ENCODE measurements around the gene EDEM2. TPM values are rescaled to one million over a fixed set of nuclear protein-coding genes. Genes with fewer than 3 reads are reported as not detected.
"Not testable (repeated sequence)": the region's sequence is repeated elsewhere in the genome, so short reads cannot be mapped to it uniquely, and the experiment has no call there.

The EDEM2 gene
- polyA plus RNA-seq, 4 donors = 10.1 to 17.4 (median 15.8) TPM

DNA sequence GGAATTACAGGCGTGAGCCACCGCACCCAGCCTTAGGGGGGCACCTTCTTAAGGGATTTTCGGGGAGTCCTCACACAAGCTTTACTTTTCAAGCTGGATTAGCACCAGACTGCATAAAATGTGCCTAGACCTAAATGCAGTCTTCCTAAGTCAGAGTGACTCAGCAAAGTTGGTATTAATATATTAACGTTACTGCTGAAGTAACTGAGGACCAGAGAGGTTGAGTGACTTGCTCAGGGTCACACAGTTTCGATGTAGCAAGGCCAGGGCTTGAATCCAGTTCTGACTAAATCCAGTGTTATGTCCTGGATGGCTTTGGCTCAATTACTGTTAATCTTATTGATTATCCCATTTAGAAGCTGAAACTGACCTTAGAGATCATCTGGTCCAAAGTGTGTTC lies 13.4 kb downstream of the EDEM2 start:
- DNase-seq (ENCODE audit: low read depth in 4 of 4, low spot score in 3 of 4) = no peak

DNA sequence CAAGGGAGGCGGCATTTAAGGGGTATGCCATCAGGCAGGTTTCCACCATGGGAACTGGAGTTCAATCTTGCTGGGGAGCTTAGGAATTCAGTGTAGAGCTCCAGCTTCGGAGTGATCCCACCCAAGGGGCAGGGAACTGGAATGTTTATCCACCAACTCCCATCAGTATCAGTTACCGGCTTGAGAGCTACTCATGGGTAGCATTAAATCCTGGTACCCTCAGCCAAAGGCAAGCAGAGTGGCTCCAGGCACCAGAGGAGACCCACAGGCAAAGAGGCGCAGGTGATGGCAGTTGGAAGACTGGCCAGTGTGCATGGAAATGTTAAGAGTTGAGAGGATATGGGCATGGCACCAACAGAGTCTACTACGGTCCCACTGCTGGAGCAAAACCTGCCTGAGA lies 14.1 kb downstream of the EDEM2 start:
- no peak for DNase-seq (ENCODE audit: low read depth in 4 of 4, low spot score in 3 of 4)

DNA sequence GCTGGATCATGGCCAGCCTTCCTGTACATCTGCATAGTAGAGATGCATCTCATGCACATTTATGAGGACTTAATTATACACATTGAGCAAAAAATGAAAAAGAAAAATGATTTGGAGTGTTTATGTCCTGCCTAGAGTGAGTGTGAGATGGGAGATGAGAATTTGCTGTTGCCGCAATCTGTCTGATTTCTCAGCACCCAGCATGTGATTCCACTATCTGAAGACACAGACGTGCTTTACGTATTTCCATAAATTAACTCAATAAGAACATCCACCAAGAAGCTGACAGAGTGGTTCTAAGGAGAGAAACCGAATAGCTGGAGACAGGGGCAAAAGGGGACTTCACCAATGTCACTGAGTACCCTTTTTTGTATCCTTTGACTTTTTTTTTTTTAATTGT lies 15.2 kb downstream of the EDEM2 start:
- no peak for DNase-seq (ENCODE audit: low read depth in 4 of 4, low spot score in 3 of 4)

DNA sequence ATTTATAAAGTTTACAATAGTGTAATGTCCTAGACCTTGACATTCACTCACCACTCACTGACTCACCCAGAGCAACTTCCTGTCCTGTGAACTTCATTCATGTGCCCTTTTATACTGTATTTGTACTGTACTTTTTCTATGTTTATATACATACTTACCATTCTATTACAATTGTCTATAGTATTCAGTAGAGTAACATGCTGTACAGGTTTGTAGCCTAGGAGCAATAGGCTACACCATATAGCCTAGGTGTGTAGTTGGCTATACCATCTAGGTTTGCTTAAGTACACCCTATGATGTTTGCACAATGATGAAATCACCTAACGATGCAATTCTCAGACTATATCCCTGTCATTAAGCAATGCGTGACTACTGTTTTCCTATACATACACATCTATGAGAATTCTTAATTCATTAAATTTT lies 17.5 kb downstream of the EDEM2 start:
- DNase-seq (ENCODE audit: low read depth in 4 of 4, low spot score in 3 of 4) = no peak

GRCh38 chr20:35125753-35126152 lies 21.4 kb downstream of the EDEM2 start:
- no peak for DNase-seq (ENCODE audit: low read depth in 4 of 4, low spot score in 3 of 4)

GRCh38 chr20:35122756-35123405 lies 24.3 kb downstream of the EDEM2 start:
- no peak for DNase-seq (ENCODE audit: low read depth in 4 of 4, low spot score in 3 of 4)

- DNase-seq (ENCODE audit: low read depth in 4 of 4, low spot score in 3 of 4) = no peak
Observed at GRCh38 chr20:35121186-35121585, 25.9 kb downstream of the EDEM2 start.

GRCh38 chr20:35120012-35120701 lies 27.0 kb downstream of the EDEM2 start:
- DNase-seq (ENCODE audit: low read depth in 4 of 4, low spot score in 3 of 4) = no peak

DNA sequence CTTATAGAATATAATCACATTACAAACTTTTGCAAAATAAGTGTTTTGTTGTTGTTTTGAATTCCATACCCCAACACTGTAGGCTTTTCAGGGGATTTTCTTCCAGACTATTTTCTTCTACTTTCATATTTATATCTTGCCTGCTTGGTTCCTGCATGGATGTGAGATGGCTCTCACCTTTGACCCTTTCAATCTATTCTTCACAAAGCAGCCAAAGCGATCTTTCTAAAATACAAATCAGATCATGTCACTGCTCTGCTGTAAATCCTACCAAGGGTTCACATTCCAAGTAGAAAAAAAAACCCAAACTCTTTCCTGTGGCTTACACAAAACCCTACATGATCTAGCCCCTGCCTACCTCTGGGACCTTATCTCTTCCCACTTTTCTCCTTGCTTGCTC lies 29.5 kb downstream of the EDEM2 start:
- DNase-seq (ENCODE audit: low read depth in 4 of 4, low spot score in 3 of 4) = no peak

DNA sequence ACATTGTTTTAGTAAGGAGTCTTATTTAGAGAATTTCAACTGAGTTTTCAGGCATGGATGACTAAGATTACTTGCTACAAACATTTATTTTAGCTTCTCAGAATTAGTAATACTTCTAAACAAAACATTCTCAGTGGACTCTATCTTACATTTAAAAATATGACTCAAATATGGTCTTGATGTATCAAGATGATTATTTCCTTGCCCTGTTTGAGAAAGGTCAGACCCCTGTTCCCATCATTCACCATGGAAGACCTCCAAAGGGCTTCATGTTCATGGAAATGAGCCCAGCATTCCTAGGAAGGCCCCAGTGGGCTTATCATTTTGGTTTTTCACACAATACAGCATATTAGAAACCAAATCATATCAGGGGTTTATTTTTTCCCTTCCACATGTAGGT lies 29.9 kb downstream of the EDEM2 start:
- DNase-seq (ENCODE audit: low read depth in 4 of 4, low spot score in 3 of 4) = no peak

DNA sequence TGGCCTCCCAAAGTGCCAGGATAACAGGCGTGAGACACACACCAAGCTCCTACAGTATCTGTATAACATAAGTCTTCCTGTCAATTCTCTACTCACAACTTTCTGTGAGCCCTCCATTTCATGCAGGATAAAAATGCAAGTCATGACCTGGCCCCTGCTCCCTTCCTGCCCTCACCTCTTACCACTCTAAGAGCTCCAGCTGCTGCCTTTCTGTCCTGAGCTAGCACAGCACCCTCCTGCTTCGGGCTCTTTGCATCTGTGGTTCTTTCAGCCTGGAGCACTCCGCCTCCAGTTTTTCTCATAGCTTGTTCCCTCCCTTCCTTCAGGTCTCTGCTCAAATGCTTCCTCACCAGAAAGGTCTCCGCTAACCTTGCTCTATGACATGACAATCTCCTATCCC lies 30.9 kb downstream of the EDEM2 start:
- no peak for DNase-seq (ENCODE audit: low read depth in 4 of 4, low spot score in 3 of 4)

GRCh38 chr20:35115606-35116005 lies 31.5 kb downstream of the EDEM2 start:
- DNase-seq (ENCODE audit: low read depth in 4 of 4, low spot score in 3 of 4) = no peak

DNA sequence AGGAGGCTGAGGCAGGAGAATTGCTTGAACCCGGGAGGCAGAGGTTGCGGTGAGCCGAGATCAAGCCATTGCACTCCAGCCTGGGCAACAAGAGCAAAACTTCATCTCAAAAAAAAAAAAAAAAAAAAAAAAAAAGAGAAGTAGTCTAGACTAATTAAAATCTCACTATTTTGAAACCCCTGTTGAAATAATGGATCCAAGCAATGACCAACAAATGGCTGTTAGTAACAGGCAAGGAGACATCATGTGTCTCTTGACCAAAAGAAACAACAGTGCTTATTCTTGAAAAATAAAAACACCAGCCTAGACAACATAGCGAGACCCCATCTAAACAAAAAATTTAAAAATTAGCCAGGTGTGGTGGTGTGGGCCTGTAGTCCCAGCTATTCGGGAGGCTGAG lies 34.9 kb downstream of the EDEM2 start:
- not testable (repeated sequence) for DNase-seq (ENCODE audit: low read depth in 4 of 4, low spot score in 3 of 4)

DNA sequence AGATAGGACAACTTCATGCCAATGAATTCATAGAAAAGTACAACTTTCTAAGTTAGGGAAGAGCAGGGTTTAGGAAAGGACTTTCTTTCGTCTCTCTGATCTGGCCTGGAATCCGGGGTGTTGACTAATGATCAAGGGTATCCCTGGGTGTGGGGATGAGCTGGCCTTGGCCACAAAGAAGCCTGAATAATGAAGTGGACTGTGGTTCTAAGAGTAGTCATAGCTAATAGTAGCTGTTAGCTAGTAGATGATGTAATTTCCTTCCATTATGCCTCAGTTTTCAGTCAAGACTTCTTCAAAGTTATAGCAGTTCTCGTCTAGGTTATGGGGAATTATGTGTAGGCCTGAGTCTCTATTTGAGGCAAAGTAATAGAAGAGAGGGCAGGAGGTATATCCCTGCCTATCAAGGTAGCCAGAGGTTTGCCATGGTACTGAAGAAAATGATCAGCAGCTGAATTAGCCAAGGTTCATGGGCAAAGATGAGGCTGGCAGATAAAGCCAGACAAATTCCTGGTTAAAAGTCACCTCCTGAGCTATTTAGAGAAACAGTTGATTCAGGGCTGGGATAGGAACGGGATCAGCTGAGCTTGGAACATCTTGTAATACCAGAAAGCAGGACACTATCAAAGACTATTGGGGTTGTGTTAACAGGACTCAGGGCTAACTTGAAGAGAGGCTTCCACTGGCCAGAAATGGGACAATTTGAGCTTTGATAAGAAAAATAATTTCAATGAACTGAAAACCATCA lies 35.8 kb downstream of the EDEM2 start:
- no peak for DNase-seq (ENCODE audit: low read depth in 4 of 4, low spot score in 3 of 4)

DNA sequence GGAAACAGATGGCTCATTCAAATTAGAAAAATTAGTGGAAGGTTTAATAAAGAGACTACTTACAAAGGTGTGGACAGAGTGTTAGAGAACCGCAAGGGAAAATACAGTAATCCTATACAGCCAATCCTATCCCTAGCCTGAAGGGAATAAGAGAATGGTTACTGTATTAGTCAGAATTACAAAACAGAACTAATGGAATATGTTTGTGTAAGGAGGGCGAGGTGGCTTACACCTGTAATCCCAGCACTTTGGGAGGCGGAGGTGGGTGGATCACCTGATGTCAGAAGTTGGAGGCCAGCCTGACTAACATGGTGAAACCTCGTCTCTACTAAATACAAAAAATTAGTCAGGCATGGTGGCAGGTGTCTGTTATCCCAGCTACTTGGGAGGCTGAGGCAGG lies 38.2 kb downstream of the EDEM2 start:
- DNase-seq (ENCODE audit: low read depth in 4 of 4, low spot score in 3 of 4) = no peak

GRCh38 chr20:35106827-35107380 lies 40.2 kb downstream of the EDEM2 start:
- no peak for DNase-seq (ENCODE audit: low read depth in 4 of 4, low spot score in 3 of 4)

DNA sequence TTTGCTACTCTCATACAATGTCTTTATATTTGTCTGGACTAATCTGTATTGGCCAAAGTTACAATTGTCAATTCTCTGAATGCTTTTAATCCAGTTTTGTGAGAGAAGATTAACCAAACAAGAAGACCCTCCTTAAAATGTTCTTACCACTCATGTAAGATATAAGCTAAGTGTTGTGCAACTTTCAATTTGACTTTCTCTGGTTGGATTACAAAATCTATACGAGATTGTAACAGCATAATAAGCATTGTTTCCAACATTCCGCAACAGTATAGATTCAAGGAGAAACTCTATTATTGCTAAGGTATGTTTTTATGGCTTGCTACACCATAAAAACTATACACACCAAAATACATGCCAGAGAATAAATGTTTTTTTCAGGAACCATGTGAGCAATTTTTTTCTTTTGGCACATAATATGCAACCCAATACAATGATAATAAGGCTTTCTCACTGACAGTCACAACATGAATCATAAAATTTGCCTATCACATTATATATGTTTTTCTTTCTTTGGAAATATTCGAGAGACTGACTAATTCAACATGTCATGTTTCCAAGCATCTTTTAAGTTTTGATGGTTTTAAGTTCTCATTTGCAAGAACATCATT lies 42.3 kb downstream of the EDEM2 start:
- DNase-seq (ENCODE audit: low read depth in 4 of 4, low spot score in 3 of 4) = no peak

DNA sequence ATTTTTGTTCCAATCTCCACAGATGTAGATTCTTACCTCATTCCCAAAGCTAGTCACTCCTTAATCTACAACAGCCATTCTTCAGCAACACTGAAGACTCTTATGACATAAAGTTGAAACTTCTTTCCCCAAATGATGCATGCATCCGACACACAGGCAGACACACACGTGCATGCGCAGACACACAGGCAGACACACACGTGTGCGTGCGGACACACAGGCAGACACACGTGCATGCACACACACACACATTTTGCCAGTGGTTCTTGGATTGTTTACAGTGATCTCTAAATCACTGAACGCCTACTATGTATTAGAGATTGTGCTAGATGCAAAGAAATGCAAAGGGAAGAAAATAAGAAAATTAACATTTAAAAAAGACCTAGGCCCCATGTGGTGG lies 45.5 kb downstream of the EDEM2 start:
- no peak for DNase-seq (ENCODE audit: low read depth in 4 of 4, low spot score in 3 of 4)

DNA sequence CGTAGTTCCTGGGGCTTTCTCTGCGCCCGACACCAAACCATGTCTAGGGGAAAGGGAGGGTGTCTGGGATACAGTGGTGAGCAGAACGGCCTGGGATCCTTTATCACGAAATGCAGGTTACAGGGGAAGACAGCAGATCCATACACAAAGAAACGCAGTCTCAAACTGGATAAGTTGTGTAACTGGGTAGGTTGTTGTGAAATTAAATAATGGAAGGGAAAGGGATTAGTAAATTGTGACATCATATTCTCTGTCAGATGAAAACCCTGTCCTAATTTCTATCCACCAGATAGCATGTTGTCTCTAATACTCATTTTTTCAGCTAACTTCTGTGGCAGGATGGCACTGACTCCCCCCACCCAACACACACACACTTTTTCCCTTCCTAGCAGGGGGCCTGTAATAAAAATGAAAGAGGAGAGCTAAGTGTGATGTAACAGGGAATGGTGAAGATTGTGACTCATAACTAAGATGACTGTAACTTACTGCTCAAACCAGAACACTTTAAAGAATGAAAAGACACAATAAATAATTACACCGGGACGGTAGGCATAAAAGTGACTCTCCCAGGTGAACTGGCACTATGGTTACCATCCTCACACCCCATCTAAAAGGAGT lies 53.8 kb downstream of the EDEM2 start:
- DNase-seq (ENCODE audit: low read depth in 4 of 4, low spot score in 3 of 4) = no peak

DNA sequence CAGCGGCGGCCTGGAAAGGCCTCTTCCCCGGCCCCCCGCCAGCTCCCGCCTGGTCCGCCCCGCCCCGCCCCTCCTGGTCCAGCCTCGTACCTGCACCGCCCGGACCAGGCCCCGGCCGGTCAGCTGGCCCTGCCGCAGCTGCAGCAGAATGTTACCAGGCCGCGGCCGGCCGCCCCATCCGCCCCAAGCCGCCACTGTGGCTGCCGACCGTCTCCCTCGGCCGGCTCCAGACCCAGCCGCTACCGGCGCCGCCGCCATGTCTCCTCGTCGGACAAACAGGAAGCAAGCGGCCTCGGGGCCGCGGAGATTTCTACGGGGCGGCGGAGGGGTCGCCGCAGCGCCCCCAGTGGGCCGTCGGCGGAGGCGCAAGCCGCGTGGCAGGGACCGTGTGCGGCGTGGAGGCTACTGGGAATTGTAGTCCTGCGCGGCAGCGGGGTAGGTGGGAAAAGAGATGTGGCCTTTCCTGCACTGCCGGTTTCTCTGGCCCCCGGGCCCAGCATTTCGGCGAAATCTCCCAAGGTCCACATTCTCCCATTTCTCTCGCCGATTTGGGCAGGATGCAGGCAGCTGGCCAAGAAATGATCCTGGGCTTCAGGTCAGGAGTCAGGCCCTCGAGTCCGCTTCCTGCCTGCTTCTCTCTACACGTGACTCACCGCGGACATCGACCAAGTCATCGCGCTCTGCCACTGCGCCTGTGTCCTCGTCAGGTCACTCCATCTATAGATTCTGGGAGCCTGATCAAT lies 54.4 kb downstream of the EDEM2 start, which contains the start of gene TRPC4AP:
Gene TRPC4AP, minus strand, starts transcription at position 284 of the 743 bp plus-strand sequence. Its CDS starts 26 bp downstream, at position 258.
- DNase-seq (ENCODE audit: low read depth in 4 of 4, low spot score in 3 of 4) = peak; percentile 74 to 87 (median 82)

Measured in left renal pelvis (tissue), 4 donors.